Neural progenitor cell (in vitro differentiated cells): ENCODE measurements around the gene APOL3. TPM values are rescaled to one million over a fixed set of nuclear protein-coding genes. Genes with fewer than 3 reads are reported as not detected.

Experiments used
- DNase-seq: peaks from one replicate; pipeline ENCODE4 v3.0.0-alpha.2; 2016; ENCODE audit warnings: low spot score
- H2AFZ ChIP-seq: fragments of 200-600 bp; sonication (generic); replicated peaks from 2 replicates; pipeline ENCODE4 v1.6.1; 2016; ENCODE audit warnings: antibody characterized with exemption
- H3F3A ChIP-seq: fragments of 200-600 bp; sonication (generic); 2 replicates; pipeline ENCODE4 v1.6.1; 2016; ENCODE audit warnings: antibody characterized with exemption, low read depth
- H3K27ac ChIP-seq: fragments of 200-600 bp; sonication (generic); 2 replicates; pipeline ENCODE4 v1.5.1; 2016; ENCODE audit warnings: mild to moderate bottlenecking
- H3K27me3 ChIP-seq: fragments of 200-600 bp; sonication (generic); 2 replicates; pipeline ENCODE4 v1.6.1; 2016; ENCODE audit warnings: mild to moderate bottlenecking, moderate library complexity
- H3K36me3 ChIP-seq: fragments of 200-600 bp; sonication (generic); 2 replicates; pipeline ENCODE4 v1.5.1; 2016
- H3K4me1 ChIP-seq: fragments of 200-600 bp; sonication (generic); 2 replicates; pipeline ENCODE4 v1.6.1; 2016; ENCODE audit warnings: mixed run types
- H3K4me2 ChIP-seq: fragments of 200-600 bp; sonication (generic); 2 replicates; pipeline ENCODE4 v1.6.1; 2016
- H3K4me3 ChIP-seq: fragments of 200-600 bp; sonication (generic); 2 replicates; pipeline ENCODE4 v1.5.1; 2016
- H3K79me2 ChIP-seq: fragments of 200-600 bp; sonication (generic); 2 replicates; pipeline ENCODE4 v1.6.1; 2016; ENCODE audit warnings: low read depth
- H3K9ac ChIP-seq: fragments of 200-600 bp; sonication (generic); 2 replicates; pipeline ENCODE4 v1.6.1; 2016
- H3K9me3 ChIP-seq: fragments of 200-600 bp; sonication (generic); 2 replicates; pipeline ENCODE4 v1.5.1; 2016; ENCODE audit warnings: low read depth
- H4K20me1 ChIP-seq: fragments of 200-600 bp; sonication (generic); 2 replicates; pipeline ENCODE4 v1.6.1; 2016; ENCODE audit warnings: low read depth
- H3K27ac Mint-ChIP-seq: 3 replicates; pipeline ENCODE4 v1.8.0; 2021; ENCODE audit warnings: mixed read lengths
- H3K27me3 Mint-ChIP-seq: 2 replicates; pipeline ENCODE4 v1.8.0; 2022; ENCODE audit warnings: low read depth, mild to moderate bottlenecking, inconsistent platforms, moderate library complexity, mixed read lengths; ENCODE audit not compliant: insufficient read depth
- H3K36me3 Mint-ChIP-seq: 3 replicates; pipeline ENCODE4 v1.8.0; 2021; ENCODE audit warnings: mixed read lengths
- H3K4me1 Mint-ChIP-seq: 3 replicates; pipeline ENCODE4 v1.8.0; 2021; ENCODE audit warnings: mixed read lengths
- H3K4me3 Mint-ChIP-seq: 3 replicates; pipeline ENCODE4 v1.8.0; 2021; ENCODE audit warnings: mild to moderate bottlenecking, moderate library complexity, mixed read lengths
- H3K9me3 Mint-ChIP-seq: 3 replicates; pipeline ENCODE4 v1.8.0; 2020; ENCODE audit warnings: mixed read lengths
- CTCF ChIP-seq: fragments of 200-600 bp; sonication (generic); IDR thresholded peaks from 2 replicates; pipeline ENCODE4 v1.5.1; 2017; ENCODE audit warnings: antibody characterized with exemption, mild to moderate bottlenecking
- EZH2 ChIP-seq: fragments of 200-600 bp; sonication (generic); IDR thresholded peaks from 2 replicates; pipeline ENCODE4 v1.6.1; 2017; ENCODE audit warnings: antibody characterized with exemption, mild to moderate bottlenecking, moderate library complexity
- EZH2phosphoT487 ChIP-seq: fragments of 200-600 bp; sonication (generic); IDR thresholded peaks from 2 replicates; pipeline ENCODE4 v1.6.1; 2017; ENCODE audit warnings: antibody characterized with exemption
- total RNA-seq: library from RNA; depleted of rRNA; stranded (reverse); fragments of >200 nt; gene quantifications from 2 replicates; pipeline ENCODE4 v1.2.3, GENCODE V29; 2015; ENCODE audit warnings: low replicate concordance

Gene APOL3
- total RNA-seq, 1 donor from 2014 or later, result not detected

GRCh38 chr22:36151006-36151595 lies 9.5 kb downstream of the APOL3 start:
- H3K9me3 Mint-ChIP-seq, result peaks cover 6% of the 10 kb centered on the region
- Histone ChIP-seq H3K36me3 (no peaks in the 10 kb centered on the region), H3K79me2 (no peaks in the 10 kb centered on the region), H2AFZ (no peak overlapping the region), H3F3A (no peaks in the 10 kb centered on the region), H3K27ac (no peak overlapping the region), H4K20me1 (no peaks in the 10 kb centered on the region), H3K4me2 (no peak overlapping the region), H3K4me1 (peaks cover 5% of the 10 kb centered on the region), H3K9me3 (no peaks in the 10 kb centered on the region), H3K4me3 (no peak overlapping the region), H3K27me3 (no peaks in the 10 kb centered on the region), H3K9ac (no peak overlapping the region)
- TF ChIP-seq EZH2phosphoT487 (no peak), EZH2 (no peak), CTCF (no peak)
- H3K27ac Mint-ChIP-seq, result no peak overlapping the region
- H3K36me3 Mint-ChIP-seq, result no peaks in the 10 kb centered on the region
- no peak for DNase-seq
- peaks cover 2% of the 10 kb centered on the region for H3K27me3 Mint-ChIP-seq
- no peak overlapping the region for H3K4me3 Mint-ChIP-seq
- peaks cover 20% of the 10 kb centered on the region for H3K4me1 Mint-ChIP-seq

GRCh38 chr22:36149441-36149840 lies 11.1 kb downstream of the APOL3 start:
- Histone ChIP-seq H3K4me3 (no peak overlapping the region), H3K36me3 (no peaks in the 10 kb centered on the region), H3K9ac (no peak overlapping the region), H3K27ac (no peak overlapping the region), H3K27me3 (no peaks in the 10 kb centered on the region), H3K9me3 (no peaks in the 10 kb centered on the region), H2AFZ (no peak overlapping the region), H3K79me2 (no peaks in the 10 kb centered on the region), H3F3A (no peaks in the 10 kb centered on the region), H4K20me1 (no peaks in the 10 kb centered on the region), H3K4me1 (peaks cover 5% of the 10 kb centered on the region), H3K4me2 (no peak overlapping the region)
- Mint-ChIP-seq H3K4me3 (no peak overlapping the region), H3K4me1 (peaks cover 26% of the 10 kb centered on the region), H3K9me3 (peaks cover 6% of the 10 kb centered on the region), H3K27ac (no peak overlapping the region), H3K36me3 (no peaks in the 10 kb centered on the region), H3K27me3 (peaks cover 2% of the 10 kb centered on the region)
- no peak for DNase-seq
- TF ChIP-seq CTCF, result no peak
- TF ChIP-seq EZH2, result no peak
- TF ChIP-seq EZH2phosphoT487, result no peak

GRCh38 chr22:36148411-36148810 lies 12.1 kb downstream of the APOL3 start:
- H3K27ac Mint-ChIP-seq, result no peak overlapping the region
- TF ChIP-seq EZH2 (no peak), CTCF (no peak), EZH2phosphoT487 (no peak)

More at GRCh38 chr22:36148411-36148810, 12.1 kb downstream of the APOL3 start:
- no peak for DNase-seq
- Histone ChIP-seq H3K4me2 (no peak overlapping the region), H4K20me1 (no peaks in the 10 kb centered on the region), H3K79me2 (no peaks in the 10 kb centered on the region), H3K4me3 (no peak overlapping the region), H3K36me3 (no peaks in the 10 kb centered on the region), H3K27ac (no peak overlapping the region), H2AFZ (no peak overlapping the region), H3K4me1 (peaks cover 5% of the 10 kb centered on the region), H3K27me3 (no peaks in the 10 kb centered on the region), H3F3A (no peaks in the 10 kb centered on the region), H3K9me3 (no peaks in the 10 kb centered on the region), H3K9ac (no peak overlapping the region)
- peaks cover 26% of the 10 kb centered on the region for H3K4me1 Mint-ChIP-seq
- peaks cover 2% of the 10 kb centered on the region for H3K27me3 Mint-ChIP-seq
- peaks cover 6% of the 10 kb centered on the region for H3K9me3 Mint-ChIP-seq
- no peaks in the 10 kb centered on the region for H3K36me3 Mint-ChIP-seq
- H3K4me3 Mint-ChIP-seq, result no peak overlapping the region
